Measurements from ENCODE around the gene EPHA8.

EPHA8 gene

DNA sequence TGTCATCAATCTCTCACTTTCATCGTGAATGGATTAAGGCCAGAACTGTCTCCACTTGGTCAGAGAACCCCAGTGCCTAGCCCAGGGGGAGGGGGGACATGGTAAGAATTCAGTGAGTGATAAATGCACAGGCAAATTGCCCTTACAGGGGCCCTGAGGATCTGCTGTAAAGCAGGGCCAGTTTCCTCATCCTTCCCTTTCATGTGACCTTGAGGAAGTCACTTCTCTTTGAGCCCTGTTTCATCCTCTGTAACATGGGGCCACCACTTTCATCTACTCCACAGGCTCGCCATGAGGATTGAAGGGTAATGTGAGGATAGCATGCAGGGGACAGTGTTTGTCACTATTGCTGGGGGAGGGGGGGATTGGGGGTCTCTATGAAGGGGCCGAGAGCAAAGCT, 45.1 kb downstream of the EPHA8 start:
- no peak overlapping the region for H3K4me3 ChIP-seq (ENCODE audit: low read depth, low read length)

DNA sequence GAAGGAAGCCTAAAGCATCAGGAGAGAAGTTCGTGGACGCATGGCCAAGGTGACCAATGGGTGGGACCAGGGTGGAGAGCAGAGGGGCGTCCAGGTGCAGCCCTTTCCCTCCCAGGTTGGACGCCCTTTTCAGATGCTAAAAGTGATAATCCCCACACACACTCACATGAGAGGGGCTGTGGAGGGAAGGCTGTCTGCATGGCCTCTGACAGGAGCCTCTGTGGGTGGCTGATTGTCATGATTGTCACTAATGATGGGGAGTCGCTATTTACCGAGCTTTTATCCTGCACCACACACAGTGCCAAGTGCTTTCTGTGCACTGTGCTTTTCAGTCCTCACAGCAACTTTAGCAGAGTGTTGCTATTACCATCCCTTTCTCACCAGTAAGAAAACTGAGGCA, 46.0 kb downstream of the EPHA8 start:
- TF ChIP-seq, protein P1, sequence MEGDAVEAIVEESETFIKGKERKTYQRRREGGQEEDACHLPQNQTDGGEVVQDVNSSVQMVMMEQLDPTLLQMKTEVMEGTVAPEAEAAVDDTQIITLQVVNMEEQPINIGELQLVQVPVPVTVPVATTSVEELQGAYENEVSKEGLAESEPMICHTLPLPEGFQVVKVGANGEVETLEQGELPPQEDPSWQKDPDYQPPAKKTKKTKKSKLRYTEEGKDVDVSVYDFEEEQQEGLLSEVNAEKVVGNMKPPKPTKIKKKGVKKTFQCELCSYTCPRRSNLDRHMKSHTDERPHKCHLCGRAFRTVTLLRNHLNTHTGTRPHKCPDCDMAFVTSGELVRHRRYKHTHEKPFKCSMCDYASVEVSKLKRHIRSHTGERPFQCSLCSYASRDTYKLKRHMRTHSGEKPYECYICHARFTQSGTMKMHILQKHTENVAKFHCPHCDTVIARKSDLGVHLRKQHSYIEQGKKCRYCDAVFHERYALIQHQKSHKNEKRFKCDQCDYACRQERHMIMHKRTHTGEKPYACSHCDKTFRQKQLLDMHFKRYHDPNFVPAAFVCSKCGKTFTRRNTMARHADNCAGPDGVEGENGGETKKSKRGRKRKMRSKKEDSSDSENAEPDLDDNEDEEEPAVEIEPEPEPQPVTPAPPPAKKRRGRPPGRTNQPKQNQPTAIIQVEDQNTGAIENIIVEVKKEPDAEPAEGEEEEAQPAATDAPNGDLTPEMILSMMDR (IDR thresholded peaks at IDR 0.05; ENCODE audit: low read depth, low read length) = no peak

More for the DNA sequence above, 45.1 kb downstream of the EPHA8 start:
- TF ChIP-seq, protein P1 (IDR thresholded peaks at IDR 0.05; ENCODE audit: low read depth, low read length) = no peak

DNA sequence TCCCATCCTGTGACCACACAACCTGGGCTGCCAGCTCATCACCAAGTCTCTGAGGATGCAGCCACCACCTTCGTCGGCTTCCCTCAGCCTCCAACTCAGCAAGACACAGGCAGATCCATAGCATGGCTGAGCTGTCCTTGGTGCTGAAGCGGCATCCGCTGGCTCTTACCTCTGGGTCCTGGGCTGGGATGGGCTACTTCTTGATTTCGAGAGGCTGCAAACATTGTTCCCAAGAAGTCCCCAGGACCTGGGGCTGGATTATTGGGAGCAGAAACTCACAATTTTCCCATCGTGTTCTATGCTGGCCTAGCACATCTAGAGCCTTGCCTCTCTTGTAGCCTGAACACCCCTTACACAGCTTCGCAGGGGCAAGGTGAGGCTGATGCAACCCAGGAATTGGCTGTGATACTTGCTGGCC, 48.2 kb downstream of the EPHA8 start:
- TF ChIP-seq, protein P1 (IDR thresholded peaks at IDR 0.05; ENCODE audit: low read depth, low read length) = no peak
- H3K4me3 ChIP-seq (ENCODE audit: low read depth, low read length) = no peak overlapping the region

More for the DNA sequence above, 46.0 kb downstream of the EPHA8 start:
- no peak overlapping the region for H3K4me3 ChIP-seq (ENCODE audit: low read depth, low read length)

DNA sequence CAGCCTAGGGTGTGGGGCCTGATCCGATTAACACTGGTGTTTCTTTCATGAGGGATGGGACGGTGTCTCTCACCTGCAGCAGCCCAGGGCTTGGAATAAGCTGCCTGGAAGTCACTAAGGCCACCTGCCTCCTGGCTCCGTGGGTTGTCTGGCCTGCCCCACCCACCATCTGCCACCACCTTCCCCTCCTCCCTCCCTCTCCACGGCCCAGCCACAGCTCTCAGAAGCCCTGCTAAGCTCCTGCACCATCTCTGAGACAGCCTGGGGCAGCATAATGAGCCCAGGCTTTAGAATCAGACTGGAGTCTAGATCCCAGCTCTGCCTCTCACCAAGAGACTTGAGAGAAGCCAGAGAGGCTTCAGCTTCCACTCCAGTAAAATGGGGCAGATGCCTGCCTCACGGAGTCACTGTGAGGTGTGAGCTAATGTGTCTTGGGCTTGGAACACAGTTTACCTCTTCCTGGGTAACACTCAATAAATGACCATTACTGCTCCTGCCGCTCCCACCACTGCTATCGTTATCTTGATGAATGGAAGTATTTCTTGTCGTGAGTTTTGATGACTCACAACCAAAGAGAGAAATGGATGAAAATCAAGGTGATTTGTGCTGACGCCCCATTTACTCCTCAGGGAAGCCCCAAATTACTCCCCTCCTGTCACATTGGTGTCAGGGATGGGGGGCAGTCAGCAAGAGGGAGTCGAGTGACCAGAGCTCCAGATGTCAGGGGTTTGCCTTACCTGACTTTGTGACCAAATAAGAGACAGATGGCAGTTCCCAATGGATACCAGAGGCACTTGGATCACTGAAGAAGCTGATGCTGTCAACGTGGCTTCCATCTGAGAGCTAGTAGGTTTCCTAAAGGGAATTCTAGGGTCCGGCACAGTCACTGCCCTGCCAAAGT, 49.6 kb downstream of the EPHA8 start:
- TF ChIP-seq, protein P1 (IDR thresholded peaks at IDR 0.05; ENCODE audit: low read depth, low read length) = no peak
- no peak overlapping the region for H3K4me3 ChIP-seq (ENCODE audit: low read depth, low read length)

DNA sequence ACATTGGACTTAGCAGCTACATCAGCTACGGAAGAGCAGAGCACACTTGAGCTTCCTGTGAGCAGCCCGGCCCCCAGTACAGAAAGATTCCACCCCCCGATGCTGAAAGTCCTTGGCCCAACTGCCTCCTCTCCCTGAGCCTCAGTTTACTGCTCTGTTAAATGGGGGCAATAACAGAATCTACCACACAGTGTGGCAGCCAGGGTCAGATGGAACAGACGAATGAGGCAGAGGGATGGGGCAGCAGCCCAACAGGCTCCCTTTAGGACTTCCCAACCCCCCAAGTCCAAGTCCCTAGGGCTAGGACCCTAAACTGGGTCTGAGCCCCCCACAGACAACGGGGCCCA, 50.3 kb downstream of the EPHA8 start:
- no peak overlapping the region for H3K4me3 ChIP-seq (ENCODE audit: low read depth, low read length)
- TF ChIP-seq, protein P1 (IDR thresholded peaks at IDR 0.05; ENCODE audit: low read depth, low read length) = no peak

DNA sequence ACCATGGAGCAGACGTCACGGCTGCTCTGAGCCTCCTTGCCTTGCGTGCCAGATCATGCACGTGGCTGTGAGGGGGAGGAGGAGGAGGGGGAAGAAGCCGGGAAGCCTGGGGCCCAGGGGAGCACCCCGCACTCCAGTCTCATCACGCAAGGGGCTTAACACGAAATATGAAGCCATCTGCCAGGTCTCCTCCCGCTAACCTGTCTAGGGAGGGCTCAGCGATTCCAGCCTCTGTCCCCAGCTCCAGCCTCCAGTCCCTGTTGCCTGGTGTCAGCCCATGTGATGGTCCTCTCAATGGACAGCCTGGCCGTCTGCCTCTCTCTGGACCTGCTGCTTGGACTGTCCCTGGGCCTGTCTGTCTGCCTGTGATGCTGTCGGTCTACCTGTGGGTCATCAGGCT, 50.7 kb downstream of the EPHA8 start:
- no peak overlapping the region for H3K4me3 ChIP-seq (ENCODE audit: low read depth, low read length)
- TF ChIP-seq, protein P1 (IDR thresholded peaks at IDR 0.05; ENCODE audit: low read depth, low read length) = no peak

DNA sequence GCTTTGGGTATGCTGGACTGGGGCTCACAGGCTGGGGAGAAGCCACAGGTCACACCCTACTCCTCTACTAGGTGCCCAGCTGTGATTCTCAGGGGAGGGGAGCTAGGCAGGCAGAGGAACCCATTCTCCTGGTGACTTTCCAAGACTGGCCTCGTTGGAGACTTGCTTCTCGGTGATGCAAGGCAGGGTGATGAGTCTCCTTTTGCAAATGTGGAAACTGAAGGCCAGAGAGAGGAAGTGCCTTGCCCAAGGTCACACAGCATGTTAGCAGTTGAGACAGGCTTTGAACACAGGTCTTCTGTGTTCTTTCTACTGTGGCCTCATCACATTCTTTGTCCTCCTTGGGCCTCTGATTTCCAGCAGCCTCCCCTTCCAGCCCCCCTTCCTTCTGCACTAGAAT, 52.6 kb downstream of the EPHA8 start:
- no peak overlapping the region for H3K4me3 ChIP-seq (ENCODE audit: low read depth, low read length)
- TF ChIP-seq, protein P1 (IDR thresholded peaks at IDR 0.05; ENCODE audit: low read depth, low read length) = no peak

All from WI38 (cell line).